ENCODE data around the gene LRRC55.

The LRRC55 gene

DNA sequence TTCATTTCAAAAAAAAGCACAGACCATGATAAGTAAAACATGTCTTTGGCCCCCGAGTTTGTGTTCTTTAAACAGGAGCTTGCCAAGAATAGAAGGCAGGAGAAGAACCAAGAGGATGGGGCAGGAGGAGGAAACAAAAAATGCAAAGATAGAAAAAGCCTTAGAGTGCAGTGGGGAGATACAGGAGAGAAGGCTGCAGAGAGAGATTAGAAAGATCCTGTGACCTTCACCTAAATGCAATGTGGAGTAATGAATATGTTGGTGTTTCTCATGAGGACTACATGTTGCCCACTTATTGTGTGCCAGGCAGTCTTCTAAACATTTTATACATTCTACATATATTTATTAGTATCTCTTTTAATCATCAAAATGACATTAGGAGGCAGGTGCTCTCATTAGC, 57.6 kb downstream of the LRRC55 start:
- DNase-seq: no peak

- no peak for DNase-seq
These were observed 58.3 kb downstream of the LRRC55 start for GRCh38 chr11:57240007-57240406.

DNA sequence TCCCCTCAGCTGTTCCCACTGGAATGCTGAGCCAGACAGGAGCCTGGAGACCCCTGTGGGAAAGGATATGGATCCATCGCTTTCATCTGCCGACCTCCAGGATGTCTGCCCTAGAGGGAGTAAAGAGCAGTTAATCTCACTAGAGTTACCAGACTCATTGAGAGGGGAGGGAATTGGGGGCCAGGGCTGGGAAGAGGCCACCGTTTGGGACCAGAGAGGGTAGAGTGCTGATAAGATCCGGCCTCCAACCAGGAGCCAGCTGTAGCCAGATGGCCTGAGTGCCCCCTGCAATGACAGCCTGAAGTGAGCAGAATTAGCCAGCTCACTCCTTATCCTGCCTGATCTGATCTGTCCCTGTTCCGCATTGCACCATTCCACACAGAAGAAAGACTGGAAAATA, 59.0 kb downstream of the LRRC55 start:
- no peak for DNase-seq

Measured in SHP77 (cell line).